Heart left ventricle (tissue), 16 donors: ENCODE data around the gene HDAC4. TPM values are rescaled to one million over a fixed set of nuclear protein-coding genes. Genes with fewer than 3 reads are reported as not detected.
A peak's percentile ranks its signal among the peaks of the same experiment; 100 is the strongest.
"Not testable (repeated sequence)": the region's sequence is repeated elsewhere in the genome, so short reads cannot be mapped to it uniquely, and the experiment has no call there.

Experiments
- ATAC-seq, 4 donors: fragments of 200-7000 bp; cut with Tn5 transposase; one replicate each; pipeline ENCODE4 v1.9.1; 2020 to 2022; ENCODE audit warnings: moderate library complexity in 4 of 4, mild to moderate bottlenecking in 3 of 4, moderate number of reproducible peaks in 1 of 4
- DNase-seq, 5 donors: peaks; one replicate each; pipeline ENCODE4 v3.0.0-alpha.2; 2020
- H3K27ac ChIP-seq, 12 donors: fragments of 200-600 bp; sonication (generic) in 4 of 12; one replicate each; pipeline versions ENCODE4 v1.5.0 to v1.8.0; 2016 to 2022; ENCODE audit warnings: mild to moderate bottlenecking in 2 of 12
- H3K27me3 ChIP-seq, 9 donors: fragments of 200-600 bp; sonication (generic) in 2 of 9; one replicate each; pipeline versions ENCODE4 v1.5.1 to v1.8.0; 2016 to 2022; ENCODE audit warnings: mild to moderate bottlenecking in 3 of 9
- H3K36me3 ChIP-seq, 9 donors: fragments of 200-600 bp; sonication (generic) in 2 of 9; one replicate each; pipeline versions ENCODE4 v1.5.0 to v1.8.0; 2018 to 2022; ENCODE audit warnings: mild to moderate bottlenecking in 2 of 9
- H3K4me1 ChIP-seq, 12 donors: fragments of 200-600 bp; sonication (generic) in 4 of 12; one replicate each; pipeline versions ENCODE4 v1.5.0 to v1.8.0; 2016 to 2022; ENCODE audit warnings: mild to moderate bottlenecking in 3 of 12
- H3K4me3 ChIP-seq, 12 donors: fragments of 200-600 bp; sonication (generic) in 4 of 12; one replicate each; pipeline versions ENCODE4 v1.5.0 to v1.8.0; 2017 to 2022; ENCODE audit warnings: mild to moderate bottlenecking in 9 of 12, moderate library complexity in 4 of 12
- H3K9me3 ChIP-seq, 12 donors: fragments of 200-600 bp; sonication (generic) in 4 of 12; one replicate each; pipeline versions ENCODE4 v1.5.0 to v1.8.0; 2016 to 2022; ENCODE audit warnings: mild to moderate bottlenecking in 1 of 12
- CTCF ChIP-seq, 12 donors: fragments of 200-600 bp; sonication (generic) in 4 of 12; IDR thresholded peaks; one replicate each; pipeline versions ENCODE4 v1.5.0 to v1.8.0; 2018 to 2022; ENCODE audit warnings: antibody characterized with exemption in 12 of 12, mild to moderate bottlenecking in 5 of 12
- POLR2A ChIP-seq, 2 donors: fragments of 450-650 bp; IDR thresholded peaks; one replicate each; pipeline ENCODE4 v1.6.1; 2017; ENCODE audit warnings: antibody characterized with exemption in 2 of 2, mild to moderate bottlenecking in 2 of 2, moderate library complexity in 2 of 2
- WGBS, 4 donors: extraction: QIAGEN DNeasy Blood & Tissue Kit in 2 of 4; methylation state at CpG; one replicate each; pipeline versions ENCODE4 v1.1.5 to v1.1.7; 2013 to 2018; 5-methylcytosine and 5-hydroxymethylcytosine counted together
- intact Hi-C, 10 donors: fragments of 100-400 bp; cut with DNase I; formaldehyde crosslinking; loops; one replicate each; pipeline versions ENCODE4 v1.11.1 to v1.14.2; 2022
- polyA plus RNA-seq, 2 donors: library from polyadenylated mRNA; stranded (reverse); fragments of 200-250 nt; gene quantifications; one replicate each; pipeline ENCODE4 v1.2.3, GENCODE V29; 2013
- total RNA-seq, 9 donors: library from RNA; depleted of rRNA in 2 of 9; stranded (reverse); fragments of >200 nt in 2 of 9; fragmentation: NEBNext Ultra II Directional in 3 of 9; extraction: Animal tissue kit (Norgen Biotek cat#: 25700) in 3 of 9; gene quantifications; one replicate each; pipeline versions ENCODE4 v1.1.0 to v1.2.4, GENCODE V29; 2016 to 2023
- donor health status: ischemic (EF 13 %, LVEDD 7.1; RV severe dilation, severe dysfunction).
- donor health status: healthy with polysubstance abuse.
- donor health status: DM: no; HTN: yes; CAD: no.
- donor health status: DM: no; HTN: no; CAD: no.
- donor health status: ischemic (EF 25% LVEDD 6.9; RV normal size, moderate dysfunction).
- donor health status: ischemic (EF 25% LVEDD 5.7; RV mildly dilated, moderate dysfunction).
- donor health status: healthy.
- donor health status: DM: yes; HTN: yes; CAD: no.
- donor health status: ischemic (EF 35%, LVEDD 5.7; RV mildly dilated, moderate dysfunction).
- donor health status: nonischemic (EF 11% LVEDD 7.7; RV severe dilation, severe dysfunction).
- donor health status: DM: yes; HTN: yes; CAD: no.
- donor health status: PGD.
- donor health status: ischemic (EF 29% LVEDD 5.4; RV normal size, mild dysfunction).
- donor health status: nonischemic (EF 23%, LVEDD 6.1; RV moderate dilation, normal function).

The HDAC4 gene
- total and polyA plus RNA-seq, 11 donors: 13.9 to 37.6 (median 27.5) TPM

GRCh38 chr2:239177325-239177724 lies 223.5 kb downstream of the HDAC4 start:
- H3K36me3 ChIP-seq: peaks cover 0 to 62% (median 23%) of the 10 kb centered on the region in 9 donors
- peak in 1 of 5 donors; percentile 8 for DNase-seq
- intact Hi-C loops: no loop called here
- 96 to 99% (median 98%) methylated on average over 11 of the region's 11 CpGs for WGBS, 4 donors
- no peak overlapping the region for H3K4me3 ChIP-seq
- H3K27me3 ChIP-seq: no peaks in the 10 kb centered on the region
- ATAC-seq: no peak
- H3K27ac ChIP-seq: peak overlapping the region in 1 of 12 donors; percentile 70
- peaks cover 0 to 38% (median 13%) of the 10 kb centered on the region in 12 donors for H3K9me3 ChIP-seq
- TF ChIP-seq POLR2A (IDR thresholded peaks at IDR 0.05) (no peak), CTCF (IDR thresholded peaks at IDR 0.05) (no peak)
- H3K4me1 ChIP-seq: peaks cover 0 to 15% (median 5%) of the 10 kb centered on the region in 12 donors

GRCh38 chr2:239176138-239176803 lies 224.5 kb downstream of the HDAC4 start:
- intact Hi-C loops: not testable (repeated sequence)
- H3K36me3 ChIP-seq: peaks cover 0 to 55% (median 23%) of the 10 kb centered on the region in 9 donors

GRCh38 chr2:239175181-239175580 lies 225.6 kb downstream of the HDAC4 start:
- intact Hi-C loops: no loop called here
- Histone ChIP-seq H3K4me1 (no peaks in the 10 kb centered on the region), H3K27ac (no peak overlapping the region), H3K27me3 (no peaks in the 10 kb centered on the region), H3K4me3 (no peak overlapping the region), H3K9me3 (peaks cover 0 to 57% (median 25%) of the 10 kb centered on the region in 12 donors), H3K36me3 (peaks cover 0 to 57% (median 23%) of the 10 kb centered on the region in 9 donors)
- no peak for DNase-seq
- WGBS, 4 donors: 97 to 98% (median 97%) methylated on average over 11 of the region's 11 CpGs
- no peak for ATAC-seq
- no peak for TF ChIP-seq CTCF (IDR thresholded peaks at IDR 0.05)
- TF ChIP-seq POLR2A (IDR thresholded peaks at IDR 0.05): no peak

More at GRCh38 chr2:239176138-239176803, 224.5 kb downstream of the HDAC4 start:
- Histone ChIP-seq H3K27ac (peak overlapping the region in 1 of 12 donors; percentile 70), H3K9me3 (peaks cover 0 to 48% (median 19%) of the 10 kb centered on the region in 12 donors)
- not testable (repeated sequence) for H3K4me3 ChIP-seq, H3K27me3 ChIP-seq, H3K4me1 ChIP-seq
- WGBS, 4 donors: 88 to 93% (median 91%) methylated on average over 19 to 23 of the region's 23 CpGs
- ATAC-seq: peak in 1 of 4 donors; percentile 56
- peak in 2 of 5 donors; percentile 18 to 42 for DNase-seq

GRCh38 chr2:239173301-239173700 lies 227.5 kb downstream of the HDAC4 start:
- H3K4me1 ChIP-seq: peaks cover 0 to 7% (median 0%) of the 10 kb centered on the region in 12 donors
- WGBS, 4 donors: 95 to 98% (median 96%) methylated on average over 1 of the region's 1 CpG
- intact Hi-C loops: no loop called here
- TF ChIP-seq CTCF (IDR thresholded peaks at IDR 0.05) (no peak), POLR2A (IDR thresholded peaks at IDR 0.05) (no peak)
- no peak for DNase-seq
- no peak for ATAC-seq
- H3K27ac ChIP-seq: no peak overlapping the region
- H3K36me3 ChIP-seq: peaks cover 0 to 63% (median 19%) of the 10 kb centered on the region in 9 donors
- no peak overlapping the region for H3K4me3 ChIP-seq
- no peaks in the 10 kb centered on the region for H3K27me3 ChIP-seq
- peaks cover 0 to 57% (median 25%) of the 10 kb centered on the region in 12 donors for H3K9me3 ChIP-seq
